GM12878 (cell line): ENCODE measurements around the gene UBE2D3. TPM values are rescaled to one million over a fixed set of nuclear protein-coding genes. Genes with fewer than 3 reads are reported as not detected.

Source experiments
- ATAC-seq: fragments of 200-7000 bp; cut with Tn5 transposase; 3 replicates; pipeline ENCODE4 v1.9.1; 2020; ENCODE audit warnings: mild to moderate bottlenecking, moderate library complexity
- BruUV-seq: library from RNA; stranded (reverse); fragments of 400-500 nt; replicated peaks from 2 replicates; lab custom pipeline; 2021; lab: Mats Ljungman, UMichigan
- CTCF ChIA-PET: fragments of 300-600 bp; sonication (Branson Sonifier 250); formaldehyde crosslinking; extraction: SDS; loops from one replicate; lab custom pipeline; 2021; ENCODE audit warnings: inconsistent platforms; lab: Yijun Ruan, JAX
- POLR2A ChIA-PET: fragments of 350-600 bp; formaldehyde crosslinking; extraction: SDS; loops from one replicate; lab custom pipeline; 2021; ENCODE audit warnings: inconsistent platforms; lab: Charles Lee
- RAD21 ChIA-PET: fragments of 300-600 bp; sonication (Branson Sonifier 250); formaldehyde crosslinking; loops from one replicate; lab custom pipeline; 2023; ENCODE audit warnings: antibody characterized with exemption; ENCODE audit not compliant: unreplicated experiment; lab: Charles Lee
- SMC1A ChIA-PET: fragments of 300-600 bp; sonication (Branson Sonifier 250); formaldehyde crosslinking; loops from one replicate; lab custom pipeline; 2023; ENCODE audit not compliant: unreplicated experiment, uncharacterized antibody; lab: Charles Lee
- DNase-seq: peaks from one replicate; pipeline ENCODE4 v3.0.0-alpha.2; 2011; ENCODE audit warnings: low read depth, low spot score
- FAIRE-seq: peaks from 3 replicates; lab custom pipeline; 2011; peaks lifted over from hg19 to GRCh38; lab: Jason Lieb, UNC
- H2AFZ ChIP-seq: 2 replicates; pipeline ENCODE4 v1.6.0; 2011; ENCODE audit warnings: low read depth, low read length, control low read depth; ENCODE audit not compliant: control insufficient read depth
- H3K27ac ChIP-seq: 2 replicates; pipeline ENCODE4 v1.5.1; 2011; ENCODE audit warnings: control low read depth; ENCODE audit not compliant: control insufficient read depth, insufficient read depth
- H3K27me3 ChIP-seq, 2 experiments: replicated peaks in 1 of 2; 2 replicates each; pipeline versions ENCODE4 v1.6.0 to v1.6.1; 2011; ENCODE audit warnings: low read length in 1 of 2; ENCODE audit not compliant: control insufficient read depth in 2 of 2, insufficient read depth in 2 of 2
- H3K36me3 ChIP-seq, 2 experiments: 2 replicates each; pipeline ENCODE4 v1.5.1; 2011; ENCODE audit warnings: low read length in 1 of 2; ENCODE audit not compliant: control insufficient read depth in 2 of 2, insufficient read depth in 2 of 2
- H3K4me1 ChIP-seq: 2 replicates; pipeline ENCODE4 v1.6.1; 2011; ENCODE audit warnings: mild to moderate bottlenecking, low read length, moderate library complexity, mixed read lengths; ENCODE audit not compliant: control insufficient read depth, insufficient read depth
- H3K4me2 ChIP-seq: 2 replicates; pipeline ENCODE4 v1.6.0; 2011; ENCODE audit warnings: control low read depth; ENCODE audit not compliant: control insufficient read depth, insufficient read depth
- H3K4me3 ChIP-seq: fragments of 200-600 bp; sonication (generic); 2 replicates; pipeline ENCODE4 v1.5.1; 2016
- H3K79me2 ChIP-seq: 2 replicates; pipeline ENCODE4 v1.6.0; 2011; ENCODE audit warnings: low read length; ENCODE audit not compliant: control insufficient read depth, insufficient read depth
- H3K9ac ChIP-seq: 2 replicates; pipeline ENCODE4 v1.8.0; 2011; ENCODE audit warnings: low read length, control low read depth, mixed read lengths; ENCODE audit not compliant: control insufficient read depth, insufficient read depth
- H3K9me3 ChIP-seq: replicated peaks from 3 replicates; pipeline ENCODE4 v1.5.1; 2011; ENCODE audit warnings: mild to moderate bottlenecking, low read length; ENCODE audit not compliant: control insufficient read depth, insufficient read depth
- H4K20me1 ChIP-seq: 2 replicates; pipeline ENCODE4 v1.6.0; 2011; ENCODE audit not compliant: control insufficient read depth, insufficient read depth
- ATF7 ChIP-seq: fragments of 450-650 bp; IDR thresholded peaks from 2 replicates; pipeline ENCODE4 v1.6.1; 2016; ENCODE audit warnings: low read depth, mild to moderate bottlenecking
- CBX5 ChIP-seq: sonication (generic); IDR thresholded peaks from 2 replicates; pipeline ENCODE4 v1.6.1; 2016; ENCODE audit warnings: low read depth, moderate library complexity, mild to moderate bottlenecking, inconsistent platforms
- CHD2 ChIP-seq: IDR thresholded peaks from 2 replicates; pipeline ENCODE4 v1.6.1; 2011; ENCODE audit warnings: low read depth, low read length, improper control_type of control experiment, borderline replicate concordance
- ETV6 ChIP-seq, 2 experiments: fragments of 450-650 bp in 1 of 2; IDR thresholded peaks in 1 of 2; conservative IDR thresholded peaks in 1 of 2; 2 replicates each; pipeline ENCODE4 v1.6.1; 2014; ENCODE audit warnings: antibody characterized with exemption in 1 of 2, borderline replicate concordance in 1 of 2, low read depth in 1 of 2, mild to moderate bottlenecking in 1 of 2, moderate library complexity in 1 of 2
- JUNB ChIP-seq: IDR thresholded peaks from 2 replicates; pipeline ENCODE4 v1.6.1; 2016; ENCODE audit warnings: antibody characterized with exemption, mild to moderate bottlenecking
- SIN3A ChIP-seq: IDR thresholded peaks from 2 replicates; pipeline ENCODE4 v1.6.1; 2012; ENCODE audit warnings: low read depth, low read length, improper control_type of control experiment
- SP1 ChIP-seq: IDR thresholded peaks from one replicate; pipeline ENCODE4 v1.6.1; 2011; ENCODE audit warnings: low read depth, low read length
- STAT3 ChIP-seq: IDR thresholded peaks from 2 replicates; pipeline ENCODE4 v1.6.1; 2011; ENCODE audit warnings: low read depth, low read length, improper control_type of control experiment
- TAF1 ChIP-seq: IDR thresholded peaks from 2 replicates; pipeline ENCODE4 v1.6.1; 2011; ENCODE audit warnings: mild to moderate bottlenecking, low read depth, low read length, borderline replicate concordance
- TCF7 ChIP-seq: IDR thresholded peaks from 2 replicates; pipeline ENCODE4 v1.6.1; 2014; ENCODE audit warnings: antibody characterized with exemption, borderline replicate concordance
- WGBS: methylation state at CpG from one replicate; pipeline ENCODE4 v1.1.6; 2016; ENCODE audit warnings: low lambda C conversion rate; ENCODE audit not compliant: insufficient replicate concordance, insufficient coverage; ENCODE audit errors: missing lambda C conversion rate; 5-methylcytosine and 5-hydroxymethylcytosine counted together
- in situ Hi-C: fragments of 300-500 bp; cut with MboI; formaldehyde crosslinking; loops from 9 replicates; pipeline ENCODE4 v1.14.3; 2018; ENCODE audit warnings: mixed read lengths
- intact Hi-C: fragments of 100-400 bp; cut with micrococcal nuclease; formaldehyde crosslinking; loops from one replicate; pipeline ENCODE4 v1.14.2; 2022; ENCODE audit not compliant: unreplicated experiment
- polyA plus RNA-seq, 11 experiments: library from polyadenylated mRNA; depleted of rRNA in 4 of 11; unstranded in 6 of 11; stranded (reverse) in 5 of 11; fragments of >200 nt; fragmentation: Nextera tagmentation in 4 of 11; fragmentation: Illumina TruSeq in 1 of 11; extraction: Ambion mirVana in 4 of 11; extraction: Trizol in 1 of 11; gene quantifications; 1 replicate in 1 of 11; 2 replicates in 10 of 11; pipeline versions ENCODE4 v1.2.1 to v1.2.3, GENCODE V29; 2011 to 2016; ENCODE audit warnings: inconsistent platforms in 2 of 11, missing spikeins in 2 of 11, low read depth in 1 of 11
- total RNA-seq, 4 experiments: library from RNA; depleted of rRNA in 3 of 4; stranded (reverse); fragments of >200 nt in 3 of 4; fragmentation: Illumina TruSeq in 1 of 4; extraction: Trizol in 1 of 4; gene quantifications; 2 replicates each; pipeline versions ENCODE4 v1.2.1 to v1.2.3, GENCODE V29; 2013 to 2021
- TF ChIP-seq, protein P1 (sequence below): fragments of 450-650 bp; formaldehyde crosslinking; IDR thresholded peaks from 2 replicates; pipeline ENCODE4 v1.5.0; 2022; ENCODE audit warnings: mild to moderate bottlenecking, missing genetic modification characterization
- TF ChIP-seq, protein P2 (sequence below): IDR thresholded peaks from 2 replicates; pipeline ENCODE4 v1.6.1; 2012; ENCODE audit warnings: low read depth, low read length, improper control_type of control experiment
- TF ChIP-seq, protein P3 (sequence below): fragments of 450-650 bp; IDR thresholded peaks from 2 replicates; pipeline ENCODE4 v1.6.1; 2016; ENCODE audit warnings: mild to moderate bottlenecking
- TF ChIP-seq, protein P4 (sequence below): fragments of 450-650 bp; IDR thresholded peaks from 2 replicates; pipeline ENCODE4 v1.6.1; 2016; ENCODE audit warnings: mild to moderate bottlenecking, moderate library complexity, borderline replicate concordance

The UBE2D3 gene
- total and polyA plus RNA-seq, 10 of the 15 experiments (the other 5 are each of a cell fraction or from before 2014, with no cell fraction given) = 162 to 572 (median 395) TPM

DNA sequence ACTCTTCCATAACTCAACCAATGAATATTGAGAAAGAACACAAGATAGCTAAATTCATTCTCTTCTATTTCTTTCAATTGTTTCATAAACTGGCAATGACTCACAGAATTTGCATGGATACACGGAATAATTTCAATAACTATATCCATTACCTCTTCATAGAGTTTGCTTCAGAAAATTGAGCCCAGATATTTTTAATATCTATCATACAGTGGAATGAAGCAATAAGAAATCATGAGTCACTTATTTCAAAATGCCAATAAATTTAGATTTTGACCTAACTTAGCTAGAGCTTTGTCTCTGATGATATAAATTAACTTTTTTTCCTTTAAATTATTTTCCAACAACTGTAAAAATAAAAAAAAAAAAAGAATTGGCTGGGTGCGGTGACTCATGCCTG, 44.3 kb downstream of the UBE2D3 start:
- ChIA-PET CTCF (interaction anchor here (0.7 to 1.4 kb wide), 2 partner anchors 10 to 224 kb away, joined by 3 to 4 read pairs; no protein-coding TSS in a partner anchor), RAD21 (no interaction called here), POLR2A (interaction anchor here (0.7 kb wide), 1 partner anchor 89 kb away, joined by 3 read pairs; no protein-coding TSS in a partner anchor), SMC1A (interaction anchor here (0.6 to 1.1 kb wide), 5 partner anchors 10 to 353 kb away, joined by 3 to 4 read pairs (median 3); no protein-coding TSS in a partner anchor)
- no peak overlapping the region for H3K27ac ChIP-seq
- intact Hi-C loops = no loop called here
- BruUV-seq = no TSS peak
- no peaks in the 10 kb centered on the region for H3K36me3 ChIP-seq
- no peaks in the 10 kb centered on the region for H3K27me3 ChIP-seq
- H3K79me2 ChIP-seq = no peaks in the 10 kb centered on the region
- no peak for TF ChIP-seq ATF7
- no peak for TF ChIP-seq CHD2
- TF ChIP-seq ETV6 (conservative IDR thresholded peaks at IDR 0.05 in 1 of 2, IDR thresholded peaks at IDR 0.05 in 1 of 2; ENCODE audit: borderline replicate concordance in 1 of 2, low read depth in 1 of 2) = no peak
- TF ChIP-seq SP1 = no peak
- TF ChIP-seq, protein P1, sequence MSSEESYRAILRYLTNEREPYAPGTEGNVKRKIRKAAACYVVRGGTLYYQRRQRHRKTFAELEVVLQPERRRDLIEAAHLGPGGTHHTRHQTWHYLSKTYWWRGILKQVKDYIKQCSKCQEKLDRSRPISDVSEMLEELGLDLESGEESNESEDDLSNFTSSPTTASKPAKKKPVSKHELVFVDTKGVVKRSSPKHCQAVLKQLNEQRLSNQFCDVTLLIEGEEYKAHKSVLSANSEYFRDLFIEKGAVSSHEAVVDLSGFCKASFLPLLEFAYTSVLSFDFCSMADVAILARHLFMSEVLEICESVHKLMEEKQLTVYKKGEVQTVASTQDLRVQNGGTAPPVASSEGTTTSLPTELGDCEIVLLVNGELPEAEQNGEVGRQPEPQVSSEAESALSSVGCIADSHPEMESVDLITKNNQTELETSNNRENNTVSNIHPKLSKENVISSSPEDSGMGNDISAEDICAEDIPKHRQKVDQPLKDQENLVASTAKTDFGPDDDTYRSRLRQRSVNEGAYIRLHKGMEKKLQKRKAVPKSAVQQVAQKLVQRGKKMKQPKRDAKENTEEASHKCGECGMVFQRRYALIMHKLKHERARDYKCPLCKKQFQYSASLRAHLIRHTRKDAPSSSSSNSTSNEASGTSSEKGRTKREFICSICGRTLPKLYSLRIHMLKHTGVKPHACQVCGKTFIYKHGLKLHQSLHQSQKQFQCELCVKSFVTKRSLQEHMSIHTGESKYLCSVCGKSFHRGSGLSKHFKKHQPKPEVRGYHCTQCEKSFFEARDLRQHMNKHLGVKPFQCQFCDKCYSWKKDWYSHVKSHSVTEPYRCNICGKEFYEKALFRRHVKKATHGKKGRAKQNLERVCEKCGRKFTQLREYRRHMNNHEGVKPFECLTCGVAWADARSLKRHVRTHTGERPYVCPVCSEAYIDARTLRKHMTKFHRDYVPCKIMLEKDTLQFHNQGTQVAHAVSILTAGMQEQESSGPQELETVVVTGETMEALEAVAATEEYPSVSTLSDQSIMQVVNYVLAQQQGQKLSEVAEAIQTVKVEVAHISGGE = no peak
- no peak for TF ChIP-seq STAT3
- no peak for TF ChIP-seq SIN3A
- TF ChIP-seq, protein P2, sequence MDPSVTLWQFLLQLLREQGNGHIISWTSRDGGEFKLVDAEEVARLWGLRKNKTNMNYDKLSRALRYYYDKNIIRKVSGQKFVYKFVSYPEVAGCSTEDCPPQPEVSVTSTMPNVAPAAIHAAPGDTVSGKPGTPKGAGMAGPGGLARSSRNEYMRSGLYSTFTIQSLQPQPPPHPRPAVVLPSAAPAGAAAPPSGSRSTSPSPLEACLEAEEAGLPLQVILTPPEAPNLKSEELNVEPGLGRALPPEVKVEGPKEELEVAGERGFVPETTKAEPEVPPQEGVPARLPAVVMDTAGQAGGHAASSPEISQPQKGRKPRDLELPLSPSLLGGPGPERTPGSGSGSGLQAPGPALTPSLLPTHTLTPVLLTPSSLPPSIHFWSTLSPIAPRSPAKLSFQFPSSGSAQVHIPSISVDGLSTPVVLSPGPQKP = no peak
- TF ChIP-seq, protein P3, sequence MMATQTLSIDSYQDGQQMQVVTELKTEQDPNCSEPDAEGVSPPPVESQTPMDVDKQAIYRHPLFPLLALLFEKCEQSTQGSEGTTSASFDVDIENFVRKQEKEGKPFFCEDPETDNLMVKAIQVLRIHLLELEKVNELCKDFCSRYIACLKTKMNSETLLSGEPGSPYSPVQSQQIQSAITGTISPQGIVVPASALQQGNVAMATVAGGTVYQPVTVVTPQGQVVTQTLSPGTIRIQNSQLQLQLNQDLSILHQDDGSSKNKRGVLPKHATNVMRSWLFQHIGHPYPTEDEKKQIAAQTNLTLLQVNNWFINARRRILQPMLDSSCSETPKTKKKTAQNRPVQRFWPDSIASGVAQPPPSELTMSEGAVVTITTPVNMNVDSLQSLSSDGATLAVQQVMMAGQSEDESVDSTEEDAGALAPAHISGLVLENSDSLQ = no peak
- TF ChIP-seq TCF7 = no peak
- no peak for TF ChIP-seq JUNB
- TF ChIP-seq, protein P4, sequence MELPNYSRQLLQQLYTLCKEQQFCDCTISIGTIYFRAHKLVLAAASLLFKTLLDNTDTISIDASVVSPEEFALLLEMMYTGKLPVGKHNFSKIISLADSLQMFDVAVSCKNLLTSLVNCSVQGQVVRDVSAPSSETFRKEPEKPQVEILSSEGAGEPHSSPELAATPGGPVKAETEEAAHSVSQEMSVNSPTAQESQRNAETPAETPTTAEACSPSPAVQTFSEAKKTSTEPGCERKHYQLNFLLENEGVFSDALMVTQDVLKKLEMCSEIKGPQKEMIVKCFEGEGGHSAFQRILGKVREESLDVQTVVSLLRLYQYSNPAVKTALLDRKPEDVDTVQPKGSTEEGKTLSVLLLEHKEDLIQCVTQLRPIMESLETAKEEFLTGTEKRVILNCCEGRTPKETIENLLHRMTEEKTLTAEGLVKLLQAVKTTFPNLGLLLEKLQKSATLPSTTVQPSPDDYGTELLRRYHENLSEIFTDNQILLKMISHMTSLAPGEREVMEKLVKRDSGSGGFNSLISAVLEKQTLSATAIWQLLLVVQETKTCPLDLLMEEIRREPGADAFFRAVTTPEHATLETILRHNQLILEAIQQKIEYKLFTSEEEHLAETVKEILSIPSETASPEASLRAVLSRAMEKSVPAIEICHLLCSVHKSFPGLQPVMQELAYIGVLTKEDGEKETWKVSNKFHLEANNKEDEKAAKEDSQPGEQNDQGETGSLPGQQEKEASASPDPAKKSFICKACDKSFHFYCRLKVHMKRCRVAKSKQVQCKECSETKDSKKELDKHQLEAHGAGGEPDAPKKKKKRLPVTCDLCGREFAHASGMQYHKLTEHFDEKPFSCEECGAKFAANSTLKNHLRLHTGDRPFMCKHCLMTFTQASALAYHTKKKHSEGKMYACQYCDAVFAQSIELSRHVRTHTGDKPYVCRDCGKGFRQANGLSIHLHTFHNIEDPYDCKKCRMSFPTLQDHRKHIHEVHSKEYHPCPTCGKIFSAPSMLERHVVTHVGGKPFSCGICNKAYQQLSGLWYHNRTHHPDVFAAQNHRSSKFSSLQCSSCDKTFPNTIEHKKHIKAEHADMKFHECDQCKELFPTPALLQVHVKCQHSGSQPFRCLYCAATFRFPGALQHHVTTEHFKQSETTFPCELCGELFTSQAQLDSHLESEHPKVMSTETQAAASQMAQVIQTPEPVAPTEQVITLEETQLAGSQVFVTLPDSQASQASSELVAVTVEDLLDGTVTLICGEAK = no peak
- TF ChIP-seq TAF1 = no peak
- TF ChIP-seq CBX5 = no peak
- no peaks in the 10 kb centered on the region for H4K20me1 ChIP-seq
- DNase-seq = no peak
- no peak overlapping the region for H3K4me2 ChIP-seq
- H3K9ac ChIP-seq = no peak overlapping the region
- no peak for ATAC-seq
- 97% methylated on average over 1 of the region's 2 CpGs for WGBS
- no peak overlapping the region for H3K4me3 ChIP-seq
- in situ Hi-C loops = no loop called here
- no peak for FAIRE-seq
- no peaks in the 10 kb centered on the region for H3K9me3 ChIP-seq
- H3K4me1 ChIP-seq = no peaks in the 10 kb centered on the region
- no peak overlapping the region for H2AFZ ChIP-seq
